ENCODE results near the gene KNSTRN.

- TF ChIP-seq CTCF (IDR thresholded peaks at IDR 0.05) (no peak), CHD2 (IDR thresholded peaks at IDR 0.05; ENCODE audit: low read length, partially characterized antibody) (no peak), MAX (IDR thresholded peaks at IDR 0.05) (no peak)
These were observed 15.3 kb downstream of the KNSTRN start for GRCh38 chr15:40397688-40398412.

Data from A549 (cell line).